GM21576 (cell line): ENCODE results near the gene HIGD1A.

Source experiments
- ATAC-seq: cut with Tn5 transposase; IDR thresholded peaks from one replicate; pipeline ENCODE4 v1.9.1; 2021; ENCODE audit warnings: mild to moderate bottlenecking, moderate library complexity; ENCODE audit not compliant: unreplicated experiment

Gene HIGD1A

GRCh38 chr3:42804106-42804830 lies at the start of gene HIGD1A:
Gene HIGD1A (minus strand): TSS chr3:42804490. CDS start chr3:42794253, 10,237 bp downstream.
- ATAC-seq = peak; percentile 98

GRCh38 chr3:42853739-42854302 lies 49.5 kb upstream of the HIGD1A start:
- ATAC-seq = no peak

- ATAC-seq = no peak
These were observed 48.8 kb upstream of the HIGD1A start for GRCh38 chr3:42853056-42853455.

GRCh38 chr3:42852441-42852840 lies 48.2 kb upstream of the HIGD1A start:
- ATAC-seq = no peak

- ATAC-seq = no peak
These were observed 47.0 kb upstream of the HIGD1A start for GRCh38 chr3:42851228-42851834.

GRCh38 chr3:42850263-42850662 lies 46.0 kb upstream of the HIGD1A start:
- ATAC-seq = no peak

- ATAC-seq = no peak
These were observed 44.7 kb upstream of the HIGD1A start for GRCh38 chr3:42849017-42849416.

- no peak for ATAC-seq
These were observed 43.4 kb upstream of the HIGD1A start for GRCh38 chr3:42847731-42848130.

GRCh38 chr3:42846685-42847522 lies 42.6 kb upstream of the HIGD1A start:
- peak; percentile 81 for ATAC-seq

- no peak for ATAC-seq
These were observed 40.5 kb upstream of the HIGD1A start for GRCh38 chr3:42844815-42845214.

GRCh38 chr3:42844412-42844713 lies 40.1 kb upstream of the HIGD1A start:
- ATAC-seq = no peak

GRCh38 chr3:42843713-42844411 lies 39.6 kb upstream of the HIGD1A start:
- ATAC-seq = no peak

- ATAC-seq = no peak
These were observed 37.0 kb upstream of the HIGD1A start for GRCh38 chr3:42841332-42841731.

GRCh38 chr3:42839616-42840015 lies 35.3 kb upstream of the HIGD1A start:
- ATAC-seq = peak; percentile 88

GRCh38 chr3:42838571-42838970 lies 34.3 kb upstream of the HIGD1A start:
- no peak for ATAC-seq

- no peak for ATAC-seq
These were observed 32.1 kb upstream of the HIGD1A start for GRCh38 chr3:42836150-42837123.

- no peak for ATAC-seq
These were observed 27.0 kb upstream of the HIGD1A start for GRCh38 chr3:42831321-42831713.

GRCh38 chr3:42830437-42831320 lies 26.4 kb upstream of the HIGD1A start:
- no peak for ATAC-seq
